Measurements from ENCODE around the gene RFNG. TPM values are rescaled to one million over a fixed set of nuclear protein-coding genes. Genes with fewer than 3 reads are reported as not detected.

Gene RFNG
- total RNA-seq, 1 donor from 2014 or later, result 13.6 TPM

GRCh38 chr17:82086941-82087906, 35.6 kb upstream of the RFNG start:
- no peak overlapping the region for H3K4me3 ChIP-seq
- no peak overlapping the region for H2AFZ ChIP-seq (replicated peaks)
- no peak overlapping the region for H3K4me2 ChIP-seq
- Mint-ChIP-seq H3K27me3 (ENCODE audit: insufficient read depth, low read depth) (no peaks in the 10 kb centered on the region), H3K27ac (no peak overlapping the region), H3K4me3 (no peak overlapping the region), H3K4me1 (no peaks in the 10 kb centered on the region), H3K9me3 (no peaks in the 10 kb centered on the region), H3K36me3 (no peaks in the 10 kb centered on the region)
- no peaks in the 10 kb centered on the region for H3K36me3 ChIP-seq
- H3K4me1 ChIP-seq, result no peaks in the 10 kb centered on the region
- no peak overlapping the region for H3K27ac ChIP-seq
- peaks cover 13% of the 10 kb centered on the region for H3K79me2 ChIP-seq (ENCODE audit: low read depth)
- no peaks in the 10 kb centered on the region for H3K27me3 ChIP-seq
- peaks cover 2% of the 10 kb centered on the region for H3F3A ChIP-seq (ENCODE audit: low read depth)
- no peak overlapping the region for H3K9ac ChIP-seq
- no peaks in the 10 kb centered on the region for H3K9me3 ChIP-seq (ENCODE audit: low read depth)
- peaks cover 94% of the 10 kb centered on the region for H4K20me1 ChIP-seq (ENCODE audit: low read depth)
- TF ChIP-seq CTCF (IDR thresholded peaks at IDR 0.05) (no peak), EZH2 (IDR thresholded peaks at IDR 0.05) (no peak), EZH2phosphoT487 (IDR thresholded peaks at IDR 0.05) (no peak)
- DNase-seq (ENCODE audit: low spot score), result no peak

- Histone ChIP-seq H3K9me3 (ENCODE audit: low read depth) (no peaks in the 10 kb centered on the region), H3F3A (ENCODE audit: low read depth) (peaks cover 2% of the 10 kb centered on the region), H2AFZ (replicated peaks) (no peak overlapping the region), H3K36me3 (no peaks in the 10 kb centered on the region), H3K27ac (no peak overlapping the region), H3K4me1 (no peaks in the 10 kb centered on the region), H3K4me3 (no peak overlapping the region), H3K79me2 (ENCODE audit: low read depth) (peaks cover 4% of the 10 kb centered on the region), H4K20me1 (ENCODE audit: low read depth) (peaks cover 91% of the 10 kb centered on the region), H3K27me3 (no peaks in the 10 kb centered on the region), H3K4me2 (no peak overlapping the region), H3K9ac (no peak overlapping the region)
- no peak for TF ChIP-seq EZH2phosphoT487 (IDR thresholded peaks at IDR 0.05)
- no peak for TF ChIP-seq EZH2 (IDR thresholded peaks at IDR 0.05)
- TF ChIP-seq CTCF (IDR thresholded peaks at IDR 0.05), result no peak
- no peaks in the 10 kb centered on the region for H3K4me1 Mint-ChIP-seq
- no peaks in the 10 kb centered on the region for H3K9me3 Mint-ChIP-seq
- no peak for DNase-seq (ENCODE audit: low spot score)
- no peak overlapping the region for H3K4me3 Mint-ChIP-seq
- H3K27ac Mint-ChIP-seq, result no peak overlapping the region
- no peaks in the 10 kb centered on the region for H3K27me3 Mint-ChIP-seq (ENCODE audit: insufficient read depth, low read depth)
- H3K36me3 Mint-ChIP-seq, result no peaks in the 10 kb centered on the region
Observed at GRCh38 chr17:82085931-82086764, 34.5 kb upstream of the RFNG start.

GRCh38 chr17:82085031-82085861, 33.6 kb upstream of the RFNG start:
- no peaks in the 10 kb centered on the region for H3K36me3 ChIP-seq
- H3K9ac ChIP-seq, result no peak overlapping the region
- no peak overlapping the region for H3K27ac Mint-ChIP-seq
- H3K4me3 ChIP-seq, result no peak overlapping the region
- no peak overlapping the region for H2AFZ ChIP-seq (replicated peaks)
- H3K4me2 ChIP-seq, result no peak overlapping the region
- no peaks in the 10 kb centered on the region for H3K4me1 ChIP-seq
- no peaks in the 10 kb centered on the region for H3K79me2 ChIP-seq (ENCODE audit: low read depth)
- TF ChIP-seq CTCF (IDR thresholded peaks at IDR 0.05), result no peak
- no peak for TF ChIP-seq EZH2 (IDR thresholded peaks at IDR 0.05)
- no peak for TF ChIP-seq EZH2phosphoT487 (IDR thresholded peaks at IDR 0.05)
- H3K27me3 Mint-ChIP-seq (ENCODE audit: insufficient read depth, low read depth), result no peaks in the 10 kb centered on the region
- no peak overlapping the region for H3K4me3 Mint-ChIP-seq
- no peaks in the 10 kb centered on the region for H3K4me1 Mint-ChIP-seq
- H3K27me3 ChIP-seq, result no peaks in the 10 kb centered on the region
- no peaks in the 10 kb centered on the region for H3K9me3 ChIP-seq (ENCODE audit: low read depth)
- H3K9me3 Mint-ChIP-seq, result no peaks in the 10 kb centered on the region
- no peak overlapping the region for H3K27ac ChIP-seq
- peaks cover 2% of the 10 kb centered on the region for H3F3A ChIP-seq (ENCODE audit: low read depth)
- H4K20me1 ChIP-seq (ENCODE audit: low read depth), result peaks cover 91% of the 10 kb centered on the region
- no peaks in the 10 kb centered on the region for H3K36me3 Mint-ChIP-seq
- no peak for DNase-seq (ENCODE audit: low spot score)

Data from neural progenitor cell (in vitro differentiated cells).